HepG2 (cell line): ENCODE data around the gene SMTNL2. TPM values are rescaled to one million over a fixed set of nuclear protein-coding genes. Genes with fewer than 3 reads are reported as not detected.

Source experiments
- ATAC-seq: fragments of 200-7000 bp; cut with Tn5 transposase; 3 replicates; pipeline ENCODE4 v1.9.1; 2020; ENCODE audit warnings: mild to moderate bottlenecking, moderate library complexity
- BruUV-seq: library from RNA; stranded (reverse); fragments of 400-500 nt; replicated peaks from 2 replicates; lab custom pipeline; 2021; lab: Mats Ljungman, UMichigan
- CTCF ChIA-PET: fragments of 300-600 bp; formaldehyde crosslinking; extraction: SDS; loops from one replicate; lab custom pipeline; 2021; ENCODE audit warnings: low total read pairs, inconsistent platforms, low intra/inter-chr PET ratio; lab: Yijun Ruan, JAX
- POLR2A ChIA-PET: fragments of 350-600 bp; sonication (Branson Sonifier 250); formaldehyde crosslinking; loops from one replicate; lab custom pipeline; 2020; ENCODE audit warnings: antibody characterized with exemption, inconsistent platforms; lab: Yijun Ruan, JAX
- DNase-seq: peaks from one replicate; pipeline ENCODE4 v3.0.0-alpha.2; 2015; ENCODE audit warnings: low spot score
- FAIRE-seq: peaks from 3 replicates; lab custom pipeline; 2011; peaks lifted over from hg19 to GRCh38; lab: Jason Lieb, UNC
- H2AFZ ChIP-seq: one replicate; pipeline ENCODE4 v1.6.1; 2011; ENCODE audit warnings: low read length, inconsistent platforms
- H3K27ac ChIP-seq: fragments of 300-600 bp; 3 replicates; pipeline ENCODE4 v1.8.0; 2011; ENCODE audit warnings: mixed run types, mild to moderate bottlenecking, mixed read lengths, low read length, inconsistent platforms; ENCODE audit not compliant: insufficient read depth; ENCODE audit errors: extremely low read length
- H3K27me3 ChIP-seq, 2 experiments: fragments of 200-600 bp in 1 of 2; 2 replicates in 1 of 2; 3 replicates in 1 of 2; pipeline versions ENCODE4 v1.6.0 to v1.8.0; 2011; ENCODE audit warnings: low read length in 2 of 2, mild to moderate bottlenecking in 2 of 2, moderate library complexity in 2 of 2, inconsistent platforms in 1 of 2; ENCODE audit not compliant: insufficient read depth in 2 of 2, control insufficient read depth in 1 of 2
- H3K36me3 ChIP-seq, 2 experiments: fragments of 200-600 bp in 1 of 2; replicated peaks in 1 of 2; 2 replicates in 1 of 2; 3 replicates in 1 of 2; pipeline versions ENCODE4 v1.5.1 to v1.8.0; 2011; ENCODE audit warnings: low read length in 2 of 2, inconsistent platforms in 1 of 2; ENCODE audit not compliant: insufficient read depth in 2 of 2, control insufficient read depth in 1 of 2
- H3K4me1 ChIP-seq: 2 replicates; pipeline ENCODE4 v1.5.1; 2012; ENCODE audit warnings: low read length, inconsistent platforms; ENCODE audit not compliant: insufficient read depth
- H3K4me2 ChIP-seq: 2 replicates; pipeline ENCODE4 v1.6.0; 2011; ENCODE audit warnings: low read depth, low read length, inconsistent platforms
- H3K4me3 ChIP-seq, 3 experiments: fragments of 200-600 bp in 1 of 3; sonication (generic), shearing (Covaris generic) in 1 of 3; replicated peaks in 1 of 3; 2 replicates each; pipeline ENCODE4 v1.5.1; 2011 to 2016; ENCODE audit warnings: low read length in 3 of 3, inconsistent platforms in 2 of 3, low read depth in 2 of 3, mild to moderate bottlenecking in 2 of 3, control low read depth in 1 of 3, mixed read lengths in 1 of 3; ENCODE audit not compliant: insufficient read depth in 1 of 3
- H3K79me2 ChIP-seq: one replicate; pipeline ENCODE4 v1.6.1; 2011; ENCODE audit warnings: low read length, inconsistent platforms; ENCODE audit not compliant: insufficient read depth
- H3K9ac ChIP-seq: 2 replicates; pipeline ENCODE4 v1.6.0; 2011; ENCODE audit warnings: mild to moderate bottlenecking, low read depth, low read length, inconsistent platforms; ENCODE audit not compliant: insufficient read depth
- H3K9me3 ChIP-seq: 2 replicates; pipeline ENCODE4 v1.5.1; 2012; ENCODE audit warnings: mild to moderate bottlenecking, low read length
- H4K20me1 ChIP-seq: 2 replicates; pipeline ENCODE4 v1.6.0; 2011; ENCODE audit warnings: inconsistent platforms, mild to moderate bottlenecking, low read length, moderate library complexity; ENCODE audit not compliant: insufficient read depth
- PAX8 ChIP-seq: sonication (generic); formaldehyde crosslinking; IDR thresholded peaks from 2 replicates; pipeline ENCODE4 v1.8.0; 2022; ENCODE audit warnings: mild to moderate bottlenecking, missing genetic modification reagents, borderline replicate concordance
- REXO4 ChIP-seq: sonication (generic); formaldehyde crosslinking; IDR thresholded peaks from 2 replicates; pipeline ENCODE4 v1.8.0; 2022; ENCODE audit warnings: missing genetic modification reagents, mild to moderate bottlenecking, borderline replicate concordance
- RFX5 ChIP-seq: IDR thresholded peaks from 2 replicates; pipeline ENCODE4 v1.6.1; 2011; ENCODE audit warnings: low read depth, low read length, improper control_type of control experiment
- RNF2 ChIP-seq: fragments of 450-650 bp; conservative IDR thresholded peaks from 2 replicates; pipeline ENCODE4 v1.6.1; 2016; ENCODE audit warnings: low read depth
- SNAPC2 ChIP-seq: sonication (generic); formaldehyde crosslinking; IDR thresholded peaks from 2 replicates; pipeline ENCODE4 v1.8.1; 2022; ENCODE audit warnings: mild to moderate bottlenecking, missing genetic modification reagents
- ZNF224 ChIP-seq: sonication (generic); formaldehyde crosslinking; IDR thresholded peaks from 2 replicates; pipeline ENCODE4 v1.5.0; 2020; ENCODE audit warnings: mild to moderate bottlenecking, missing genetic modification reagents
- ZNF652 ChIP-seq: IDR thresholded peaks from 2 replicates; pipeline ENCODE4 v1.6.1; 2016; ENCODE audit warnings: low read depth, borderline replicate concordance
- WGBS: methylation state at CpG from one replicate; pipeline ENCODE4 v1.1.6; 2017; ENCODE audit warnings: low lambda C conversion rate; 5-methylcytosine and 5-hydroxymethylcytosine counted together
- in situ Hi-C: cut with HindIII; loops from 2 replicates; pipeline ENCODE4 v1.10.0; 2017; ENCODE audit warnings: low pct_unique_long_range_greater_than_20kb; ENCODE audit not compliant: extremely low pct_ligation_motif_present
- intact Hi-C: fragments of 100-400 bp; cut with micrococcal nuclease; formaldehyde crosslinking; loops from one replicate; pipeline ENCODE4 v1.10.0; 2022; ENCODE audit not compliant: unreplicated experiment
- polyA plus RNA-seq, 8 experiments: library from polyadenylated mRNA; depleted of rRNA in 3 of 8; stranded (reverse) in 7 of 8; unstranded in 1 of 8; fragments of >200 nt; fragmentation: Illumina TruSeq in 4 of 8; extraction: Trizol in 4 of 8; gene quantifications; 2 replicates each; pipeline versions ENCODE4 v1.2.1 to v1.2.3, GENCODE V29; 2011 to 2016; ENCODE audit warnings: low read depth in 4 of 8, missing spikeins in 1 of 8, mixed read lengths in 1 of 8; ENCODE audit not compliant: insufficient read depth in 1 of 8
- total RNA-seq, 5 experiments: library from RNA; depleted of rRNA; stranded (reverse); fragments of >200 nt; fragmentation: Illumina TruSeq; extraction: Trizol; gene quantifications; 2 replicates each; pipeline ENCODE4 v1.2.3, GENCODE V29; 2016; ENCODE audit warnings: low read depth in 1 of 5
- TF ChIP-seq, protein P1 (sequence below): sonication (generic); formaldehyde crosslinking; IDR thresholded peaks from 2 replicates; pipeline ENCODE4 v1.5.0; 2020; ENCODE audit warnings: missing genetic modification reagents
- TF ChIP-seq, protein P2 (sequence below): sonication (generic); formaldehyde crosslinking; IDR thresholded peaks from 2 replicates; pipeline ENCODE4 v1.5.1; 2020; ENCODE audit warnings: mild to moderate bottlenecking, missing genetic modification reagents, moderate library complexity

Gene SMTNL2
- total and polyA plus RNA-seq, 2 of the 13 experiments (the other 11 are each of a cell fraction or from before 2014, with no cell fraction given), result 0.41 to 5.1 TPM

DNA sequence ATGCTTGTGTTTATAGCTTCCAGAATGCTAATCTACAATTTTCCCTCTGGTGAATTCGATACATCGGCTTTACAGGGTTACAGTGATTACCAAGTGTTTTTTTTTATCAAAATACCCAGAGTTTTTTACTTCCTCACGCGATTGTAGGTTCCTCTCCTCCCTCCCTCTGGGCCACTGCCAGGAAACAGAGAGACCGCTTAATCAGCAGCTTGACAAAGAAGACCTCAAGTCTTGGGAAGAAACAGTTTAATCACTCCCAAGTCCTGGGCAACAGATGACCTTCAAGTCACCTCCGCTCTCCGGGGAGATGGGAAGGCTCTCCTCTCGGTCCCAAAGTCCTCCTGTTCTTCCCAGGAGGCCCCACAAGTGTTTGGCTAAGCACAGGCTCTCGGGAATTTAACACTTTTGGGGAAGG, 23.5 kb downstream of the SMTNL2 start (continued):
- TF ChIP-seq ZNF224, result no peak
- no peak for TF ChIP-seq RNF2
- TF ChIP-seq, protein P1, sequence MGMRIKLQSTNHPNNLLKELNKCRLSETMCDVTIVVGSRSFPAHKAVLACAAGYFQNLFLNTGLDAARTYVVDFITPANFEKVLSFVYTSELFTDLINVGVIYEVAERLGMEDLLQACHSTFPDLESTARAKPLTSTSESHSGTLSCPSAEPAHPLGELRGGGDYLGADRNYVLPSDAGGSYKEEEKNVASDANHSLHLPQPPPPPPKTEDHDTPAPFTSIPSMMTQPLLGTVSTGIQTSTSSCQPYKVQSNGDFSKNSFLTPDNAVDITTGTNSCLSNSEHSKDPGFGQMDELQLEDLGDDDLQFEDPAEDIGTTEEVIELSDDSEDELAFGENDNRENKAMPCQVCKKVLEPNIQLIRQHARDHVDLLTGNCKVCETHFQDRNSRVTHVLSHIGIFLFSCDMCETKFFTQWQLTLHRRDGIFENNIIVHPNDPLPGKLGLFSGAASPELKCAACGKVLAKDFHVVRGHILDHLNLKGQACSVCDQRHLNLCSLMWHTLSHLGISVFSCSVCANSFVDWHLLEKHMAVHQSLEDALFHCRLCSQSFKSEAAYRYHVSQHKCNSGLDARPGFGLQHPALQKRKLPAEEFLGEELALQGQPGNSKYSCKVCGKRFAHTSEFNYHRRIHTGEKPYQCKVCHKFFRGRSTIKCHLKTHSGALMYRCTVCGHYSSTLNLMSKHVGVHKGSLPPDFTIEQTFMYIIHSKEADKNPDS (CRISPR knock-in tag), result no peak
- no peak for TF ChIP-seq PAX8 (CRISPR knock-in tag)
- TF ChIP-seq ZNF652, result peak; percentile 65
- TF ChIP-seq, protein P2, sequence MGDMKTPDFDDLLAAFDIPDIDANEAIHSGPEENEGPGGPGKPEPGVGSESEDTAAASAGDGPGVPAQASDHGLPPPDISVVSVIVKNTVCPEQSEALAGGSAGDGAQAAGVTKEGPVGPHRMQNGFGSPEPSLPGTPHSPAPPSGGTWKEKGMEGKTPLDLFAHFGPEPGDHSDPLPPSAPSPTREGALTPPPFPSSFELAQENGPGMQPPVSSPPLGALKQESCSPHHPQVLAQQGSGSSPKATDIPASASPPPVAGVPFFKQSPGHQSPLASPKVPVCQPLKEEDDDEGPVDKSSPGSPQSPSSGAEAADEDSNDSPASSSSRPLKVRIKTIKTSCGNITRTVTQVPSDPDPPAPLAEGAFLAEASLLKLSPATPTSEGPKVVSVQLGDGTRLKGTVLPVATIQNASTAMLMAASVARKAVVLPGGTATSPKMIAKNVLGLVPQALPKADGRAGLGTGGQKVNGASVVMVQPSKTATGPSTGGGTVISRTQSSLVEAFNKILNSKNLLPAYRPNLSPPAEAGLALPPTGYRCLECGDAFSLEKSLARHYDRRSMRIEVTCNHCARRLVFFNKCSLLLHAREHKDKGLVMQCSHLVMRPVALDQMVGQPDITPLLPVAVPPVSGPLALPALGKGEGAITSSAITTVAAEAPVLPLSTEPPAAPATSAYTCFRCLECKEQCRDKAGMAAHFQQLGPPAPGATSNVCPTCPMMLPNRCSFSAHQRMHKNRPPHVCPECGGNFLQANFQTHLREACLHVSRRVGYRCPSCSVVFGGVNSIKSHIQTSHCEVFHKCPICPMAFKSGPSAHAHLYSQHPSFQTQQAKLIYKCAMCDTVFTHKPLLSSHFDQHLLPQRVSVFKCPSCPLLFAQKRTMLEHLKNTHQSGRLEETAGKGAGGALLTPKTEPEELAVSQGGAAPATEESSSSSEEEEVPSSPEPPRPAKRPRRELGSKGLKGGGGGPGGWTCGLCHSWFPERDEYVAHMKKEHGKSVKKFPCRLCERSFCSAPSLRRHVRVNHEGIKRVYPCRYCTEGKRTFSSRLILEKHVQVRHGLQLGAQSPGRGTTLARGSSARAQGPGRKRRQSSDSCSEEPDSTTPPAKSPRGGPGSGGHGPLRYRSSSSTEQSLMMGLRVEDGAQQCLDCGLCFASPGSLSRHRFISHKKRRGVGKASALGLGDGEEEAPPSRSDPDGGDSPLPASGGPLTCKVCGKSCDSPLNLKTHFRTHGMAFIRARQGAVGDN (CRISPR knock-in tag), result no peak

DNA sequence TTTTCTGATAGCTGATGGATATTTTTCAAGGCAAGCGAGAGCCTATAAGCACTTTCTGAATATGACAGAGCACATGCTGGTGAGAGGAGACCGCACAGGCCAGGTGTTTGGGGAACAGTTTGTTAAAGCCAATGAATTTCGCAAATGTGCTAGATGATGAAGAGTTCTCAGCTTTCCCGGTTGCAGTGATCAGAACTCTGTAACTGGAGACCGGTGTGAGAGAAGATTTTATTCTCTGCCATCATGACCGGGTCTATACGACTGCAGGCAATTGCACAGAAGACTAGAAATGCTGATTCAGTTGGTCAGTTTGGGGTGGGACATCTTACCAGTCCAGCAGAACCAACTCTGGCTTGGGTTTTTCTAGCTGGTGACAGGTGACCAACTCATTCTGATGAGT, 25.4 kb downstream of the SMTNL2 start:
- no peaks in the 10 kb centered on the region for H3K79me2 ChIP-seq
- no peak overlapping the region for H3K4me3 ChIP-seq
- H3K27me3 ChIP-seq, result no peaks in the 10 kb centered on the region
- no peaks in the 10 kb centered on the region for H3K36me3 ChIP-seq
- no peak overlapping the region for H3K9ac ChIP-seq
- intact Hi-C loops, result no loop called here
- H3K27ac ChIP-seq, result no peak overlapping the region
- BruUV-seq, result no TSS peak
- in situ Hi-C loops, result no loop called here
- no peak for ATAC-seq
- CTCF ChIA-PET, result no interaction called here
- no peak for FAIRE-seq
- no peaks in the 10 kb centered on the region for H4K20me1 ChIP-seq
- TF ChIP-seq RFX5, result 0 out of 2 replicates have a peak, but pooled peaks have one; percentile 45
- no peak for TF ChIP-seq SNAPC2 (CRISPR knock-in tag)
- no peak for TF ChIP-seq REXO4 (CRISPR knock-in tag)
- H3K9me3 ChIP-seq, result no peaks in the 10 kb centered on the region
- no peak overlapping the region for H2AFZ ChIP-seq
- peak overlapping the region; percentile 59; the same call in 1 of the 2 replicates for H3K4me2 ChIP-seq
- H3K4me1 ChIP-seq, result peaks cover 57% of the 10 kb centered on the region
- DNase-seq, result no peak
- POLR2A ChIA-PET, result no interaction called here
- 54% methylated on average over 7 of the region's 7 CpGs for WGBS
